ENCODE results near the gene PEX7. TPM values are rescaled to one million over a fixed set of nuclear protein-coding genes. Genes with fewer than 3 reads are reported as not detected.

The PEX7 gene
- total RNA-seq, 1 donor from 2014 or later: 6.9 TPM

DNA sequence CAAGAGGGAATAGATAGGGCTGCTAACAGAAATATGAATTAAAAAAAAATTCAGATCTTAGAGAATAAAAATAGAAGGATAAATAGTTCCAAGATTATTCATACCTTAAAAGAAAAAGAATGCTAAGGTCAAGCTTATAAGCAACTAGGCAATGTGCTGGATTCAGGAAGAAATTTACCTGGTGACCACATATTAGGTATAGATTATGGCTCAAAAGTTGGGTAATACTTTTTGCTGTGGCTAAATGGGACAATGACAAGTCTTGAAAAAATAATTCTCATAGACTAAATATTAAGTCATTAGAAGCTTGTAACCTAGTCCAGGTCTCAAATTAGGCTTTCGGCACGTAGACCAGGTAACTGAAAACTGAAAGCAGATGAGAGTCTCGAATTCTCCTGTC is 47.3 kb upstream of the PEX7 start:
- Mint-ChIP-seq H3K4me3 (ENCODE audit: low read depth) (no peak overlapping the region), H3K4me1 (ENCODE audit: low read depth) (peaks cover 6% of the 10 kb centered on the region), H3K36me3 (ENCODE audit: insufficient read depth) (no peaks in the 10 kb centered on the region), H3K27me3 (peaks cover 4% of the 10 kb centered on the region), H3K9me3 (ENCODE audit: low read depth) (no peaks in the 10 kb centered on the region), H3K27ac (no peak overlapping the region)
- DNase-seq (ENCODE audit: low spot score, unreplicated experiment): no peak
- TF ChIP-seq, protein P1, sequence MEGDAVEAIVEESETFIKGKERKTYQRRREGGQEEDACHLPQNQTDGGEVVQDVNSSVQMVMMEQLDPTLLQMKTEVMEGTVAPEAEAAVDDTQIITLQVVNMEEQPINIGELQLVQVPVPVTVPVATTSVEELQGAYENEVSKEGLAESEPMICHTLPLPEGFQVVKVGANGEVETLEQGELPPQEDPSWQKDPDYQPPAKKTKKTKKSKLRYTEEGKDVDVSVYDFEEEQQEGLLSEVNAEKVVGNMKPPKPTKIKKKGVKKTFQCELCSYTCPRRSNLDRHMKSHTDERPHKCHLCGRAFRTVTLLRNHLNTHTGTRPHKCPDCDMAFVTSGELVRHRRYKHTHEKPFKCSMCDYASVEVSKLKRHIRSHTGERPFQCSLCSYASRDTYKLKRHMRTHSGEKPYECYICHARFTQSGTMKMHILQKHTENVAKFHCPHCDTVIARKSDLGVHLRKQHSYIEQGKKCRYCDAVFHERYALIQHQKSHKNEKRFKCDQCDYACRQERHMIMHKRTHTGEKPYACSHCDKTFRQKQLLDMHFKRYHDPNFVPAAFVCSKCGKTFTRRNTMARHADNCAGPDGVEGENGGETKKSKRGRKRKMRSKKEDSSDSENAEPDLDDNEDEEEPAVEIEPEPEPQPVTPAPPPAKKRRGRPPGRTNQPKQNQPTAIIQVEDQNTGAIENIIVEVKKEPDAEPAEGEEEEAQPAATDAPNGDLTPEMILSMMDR (IDR thresholded peaks at IDR 0.05; ENCODE audit: unreplicated experiment): no peak

DNA sequence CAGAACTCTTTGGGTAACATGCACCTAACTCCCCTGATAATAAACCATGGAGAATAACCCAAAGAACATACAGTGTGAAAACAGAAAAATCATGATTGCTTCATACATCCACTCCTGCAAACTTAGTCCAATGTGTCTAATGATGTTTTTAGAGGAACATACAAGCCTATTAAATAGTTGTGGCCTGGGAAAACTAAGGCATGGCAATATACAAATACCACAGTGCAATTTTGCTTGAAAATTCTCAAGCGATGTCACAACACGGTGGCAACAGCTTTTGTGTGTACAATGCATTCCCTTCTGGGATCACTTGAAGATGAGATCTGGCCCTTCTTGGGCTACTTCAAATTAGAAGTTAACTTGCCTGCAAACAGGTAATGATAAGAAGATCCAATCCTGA is 46.8 kb upstream of the PEX7 start:
- no peaks in the 10 kb centered on the region for H3K36me3 Mint-ChIP-seq (ENCODE audit: insufficient read depth)
- H3K27ac Mint-ChIP-seq: no peak overlapping the region
- no peak for DNase-seq (ENCODE audit: low spot score, unreplicated experiment)
- peaks cover 4% of the 10 kb centered on the region for H3K27me3 Mint-ChIP-seq
- H3K4me1 Mint-ChIP-seq (ENCODE audit: low read depth): peaks cover 6% of the 10 kb centered on the region
- no peak overlapping the region for H3K4me3 Mint-ChIP-seq (ENCODE audit: low read depth)
- H3K9me3 Mint-ChIP-seq (ENCODE audit: low read depth): no peaks in the 10 kb centered on the region
- TF ChIP-seq, protein P1 (IDR thresholded peaks at IDR 0.05; ENCODE audit: unreplicated experiment): no peak

DNA sequence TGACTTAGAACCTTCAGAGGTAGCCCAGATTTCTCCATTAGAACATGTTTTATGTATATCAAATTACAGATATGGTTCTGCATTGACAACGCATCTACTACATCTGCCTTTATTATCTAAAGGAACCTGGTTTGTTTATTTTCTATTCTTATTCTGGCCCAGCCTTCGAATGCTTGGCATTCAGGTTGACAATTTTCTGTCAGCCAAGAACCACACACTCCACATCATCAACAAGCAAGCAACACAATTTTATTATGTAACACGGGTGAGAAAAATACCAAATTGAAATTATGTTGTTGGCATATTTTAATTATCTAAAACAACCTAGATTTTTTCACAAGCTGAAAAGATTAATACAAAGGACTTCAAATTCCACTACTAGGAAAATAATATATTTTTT is 44.7 kb upstream of the PEX7 start:
- TF ChIP-seq, protein P1 (IDR thresholded peaks at IDR 0.05; ENCODE audit: unreplicated experiment): no peak
- Mint-ChIP-seq H3K36me3 (ENCODE audit: insufficient read depth) (no peaks in the 10 kb centered on the region), H3K4me3 (ENCODE audit: low read depth) (no peak overlapping the region), H3K27ac (no peak overlapping the region), H3K27me3 (peaks cover 4% of the 10 kb centered on the region), H3K4me1 (ENCODE audit: low read depth) (peaks cover 6% of the 10 kb centered on the region), H3K9me3 (ENCODE audit: low read depth) (no peaks in the 10 kb centered on the region)
- DNase-seq (ENCODE audit: low spot score, unreplicated experiment): no peak

DNA sequence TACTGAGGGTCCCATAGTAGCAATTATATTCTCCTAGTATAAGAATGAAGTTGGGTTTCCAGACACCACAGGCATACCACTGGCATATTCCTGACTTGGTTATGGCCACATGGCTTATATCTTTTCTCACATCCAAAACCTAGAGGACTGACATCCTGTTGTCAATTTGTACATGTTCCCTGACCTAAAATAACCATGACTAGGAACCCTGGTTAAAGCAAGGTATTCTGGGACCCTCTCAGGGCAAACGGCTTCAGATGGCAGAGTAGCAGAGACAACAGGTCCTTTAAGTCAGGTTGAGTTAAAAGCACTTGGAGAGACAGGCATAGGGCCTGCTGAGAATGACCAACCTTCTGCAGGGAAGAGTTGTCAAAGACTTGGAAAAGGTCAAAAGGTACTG is 42.7 kb upstream of the PEX7 start:
- no peaks in the 10 kb centered on the region for H3K9me3 Mint-ChIP-seq (ENCODE audit: low read depth)
- TF ChIP-seq, protein P1 (IDR thresholded peaks at IDR 0.05; ENCODE audit: unreplicated experiment): no peak
- H3K4me1 Mint-ChIP-seq (ENCODE audit: low read depth): peaks cover 2% of the 10 kb centered on the region
- no peak overlapping the region for H3K4me3 Mint-ChIP-seq (ENCODE audit: low read depth)
- H3K27ac Mint-ChIP-seq: no peak overlapping the region
- DNase-seq (ENCODE audit: low spot score, unreplicated experiment): no peak
- no peaks in the 10 kb centered on the region for H3K36me3 Mint-ChIP-seq (ENCODE audit: insufficient read depth)
- H3K27me3 Mint-ChIP-seq: peaks cover 6% of the 10 kb centered on the region

DNA sequence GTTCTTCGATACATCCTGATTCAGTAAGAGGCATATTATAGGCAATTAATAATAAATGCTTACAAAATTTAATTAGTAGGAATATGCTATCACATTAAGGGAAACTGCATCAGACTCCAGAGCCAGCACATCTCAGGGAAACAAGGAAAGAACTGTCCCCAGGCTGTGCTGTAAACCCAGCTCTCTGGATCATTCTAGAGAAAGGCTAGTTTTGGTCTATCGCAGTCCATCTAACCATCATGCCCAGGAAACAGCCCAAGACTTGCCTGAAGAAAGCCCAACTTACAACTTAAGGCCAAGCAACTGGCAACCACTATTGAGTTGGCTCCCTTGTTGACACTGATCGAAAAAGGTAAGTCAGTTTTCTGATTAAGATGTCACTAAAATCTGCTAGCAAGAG is 41.4 kb upstream of the PEX7 start:
- Mint-ChIP-seq H3K27me3 (peaks cover 14% of the 10 kb centered on the region), H3K4me1 (ENCODE audit: low read depth) (peaks cover 2% of the 10 kb centered on the region), H3K27ac (no peak overlapping the region), H3K36me3 (ENCODE audit: insufficient read depth) (no peaks in the 10 kb centered on the region), H3K9me3 (ENCODE audit: low read depth) (no peaks in the 10 kb centered on the region), H3K4me3 (ENCODE audit: low read depth) (no peak overlapping the region)
- no peak for DNase-seq (ENCODE audit: low spot score, unreplicated experiment)
- TF ChIP-seq, protein P1 (IDR thresholded peaks at IDR 0.05; ENCODE audit: unreplicated experiment): no peak

Data from progenitor cell of endocrine pancreas (in vitro differentiated cells).